ENCODE measurements around the gene HECTD1. TPM values are rescaled to one million over a fixed set of nuclear protein-coding genes. Genes with fewer than 3 reads are reported as not detected.
"Not testable (repeated sequence)": the region's sequence is repeated elsewhere in the genome, so short reads cannot be mapped to it uniquely, and the experiment has no call there.

Gene HECTD1
- polyA plus RNA-seq, 1 of the 3 experiments (the other 2 are of a cell fraction), result 43.2 TPM

DNA sequence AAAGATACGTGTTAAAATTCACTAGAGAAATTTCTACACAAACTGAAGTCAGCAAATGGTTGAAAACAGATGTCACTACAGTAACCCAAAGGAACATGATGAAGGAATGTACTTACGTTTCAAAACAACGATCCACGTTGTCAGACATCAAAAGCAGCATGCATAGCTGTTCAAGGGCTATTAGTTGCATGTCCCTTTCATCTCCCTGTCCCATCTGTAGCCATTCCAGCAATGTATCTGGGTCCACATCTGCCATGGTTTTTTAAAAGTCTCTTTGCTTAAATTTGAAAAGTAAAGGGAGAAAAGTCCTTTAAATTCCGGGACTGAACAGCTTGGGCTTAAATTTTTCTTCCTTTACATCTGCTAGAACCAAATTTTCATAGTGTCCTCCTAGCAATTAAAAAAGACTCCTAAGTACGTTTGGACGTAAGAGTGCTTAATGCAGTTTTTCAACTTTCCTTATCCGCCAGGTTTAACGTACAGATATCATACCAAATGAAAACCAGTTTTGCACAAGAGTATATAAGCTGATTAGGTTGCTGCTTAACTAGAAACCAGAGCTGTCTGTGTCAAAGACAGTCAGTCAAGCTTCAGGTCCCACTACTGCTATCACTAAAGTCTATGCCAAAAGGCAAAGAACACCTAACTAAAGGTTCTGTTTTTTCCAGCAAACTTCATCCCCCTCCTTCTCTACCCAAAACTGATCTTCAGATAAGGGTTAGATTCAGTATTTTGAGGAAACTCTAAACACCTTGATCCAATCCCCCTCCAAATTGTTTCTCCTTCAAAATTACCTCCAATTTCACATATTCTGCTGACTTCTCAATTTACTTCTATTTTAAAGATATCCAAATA is 1.7 kb downstream of the HECTD1 start:
- H4K20me1 ChIP-seq (ENCODE audit: insufficient read depth), result peaks cover 33% of the 10 kb centered on the region
- H3K27me3 ChIP-seq (ENCODE audit: insufficient read depth), result no peaks in the 10 kb centered on the region
- H3K27ac ChIP-seq (ENCODE audit: low read depth in 2 of 2, low read length in 1 of 2), result peak overlapping the region; percentile 13 to 95; a peak in 3 of 4 replicates
- DNase-seq, result peak; percentile 21
- POLR2A ChIA-PET, result no interaction called here
- CTCF ChIA-PET, result interaction anchor here (0.6 to 1.0 kb wide), 3 partner anchors 62 to 244 kb away, joined by 3 read pairs; no protein-coding TSS in a partner anchor
- H3K4me1 ChIP-seq (ENCODE audit: control insufficient read depth in 1 of 2, insufficient read depth in 2 of 2, low read depth in 1 of 2, low read length in 1 of 2), result peaks cover 5 to 18% of the 10 kb centered on the region in 2 experiments
- no peaks in the 10 kb centered on the region for H3K9me2 ChIP-seq
- peak overlapping the region; percentile 77 to 87 for H3K4me3 ChIP-seq (ENCODE audit: low read depth in 2 of 2, low read length in 1 of 2)
- peaks cover 65% of the 10 kb centered on the region for H3K79me2 ChIP-seq (ENCODE audit: insufficient read depth)
- no peak overlapping the region for H2AFZ ChIP-seq (ENCODE audit: low read depth)
- TF ChIP-seq, protein P1, sequence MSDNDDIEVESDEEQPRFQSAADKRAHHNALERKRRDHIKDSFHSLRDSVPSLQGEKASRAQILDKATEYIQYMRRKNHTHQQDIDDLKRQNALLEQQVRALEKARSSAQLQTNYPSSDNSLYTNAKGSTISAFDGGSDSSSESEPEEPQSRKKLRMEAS (IDR thresholded peaks at IDR 0.05; ENCODE audit: low read depth), result peak; percentile 77
- peak; percentile 66; the same call in 1 of the 2 replicates for TF ChIP-seq SIN3A (IDR thresholded peaks at IDR 0.05; ENCODE audit: borderline replicate concordance, low read depth, low read length)
- TF ChIP-seq POLR2AphosphoS5 (IDR thresholded peaks at IDR 0.05; ENCODE audit: low read depth, low read length), result no peak
- peak; percentile 96 for TF ChIP-seq MXI1 (IDR thresholded peaks at IDR 0.05; ENCODE audit: low read depth, low read length)
- peaks cover 22% of the 10 kb centered on the region for H3F3A ChIP-seq (replicated peaks; ENCODE audit: insufficient read depth)
- 11% methylated on average over 9 of the region's 9 CpGs for WGBS (ENCODE audit: low lambda C conversion rate)
- peak overlapping the region; percentile 93 for H3K4me2 ChIP-seq
- H3K36me3 ChIP-seq (replicated peaks in 1 of 2; ENCODE audit: control insufficient read depth in 1 of 2, insufficient read depth in 2 of 2, low read length in 1 of 2), result peaks cover 4 to 26% of the 10 kb centered on the region in 2 experiments
- peak overlapping the region; percentile 96 for H3K9ac ChIP-seq
- H3K9me3 ChIP-seq, result no peaks in the 10 kb centered on the region; the same call in 1 of the 2 replicates

DNA sequence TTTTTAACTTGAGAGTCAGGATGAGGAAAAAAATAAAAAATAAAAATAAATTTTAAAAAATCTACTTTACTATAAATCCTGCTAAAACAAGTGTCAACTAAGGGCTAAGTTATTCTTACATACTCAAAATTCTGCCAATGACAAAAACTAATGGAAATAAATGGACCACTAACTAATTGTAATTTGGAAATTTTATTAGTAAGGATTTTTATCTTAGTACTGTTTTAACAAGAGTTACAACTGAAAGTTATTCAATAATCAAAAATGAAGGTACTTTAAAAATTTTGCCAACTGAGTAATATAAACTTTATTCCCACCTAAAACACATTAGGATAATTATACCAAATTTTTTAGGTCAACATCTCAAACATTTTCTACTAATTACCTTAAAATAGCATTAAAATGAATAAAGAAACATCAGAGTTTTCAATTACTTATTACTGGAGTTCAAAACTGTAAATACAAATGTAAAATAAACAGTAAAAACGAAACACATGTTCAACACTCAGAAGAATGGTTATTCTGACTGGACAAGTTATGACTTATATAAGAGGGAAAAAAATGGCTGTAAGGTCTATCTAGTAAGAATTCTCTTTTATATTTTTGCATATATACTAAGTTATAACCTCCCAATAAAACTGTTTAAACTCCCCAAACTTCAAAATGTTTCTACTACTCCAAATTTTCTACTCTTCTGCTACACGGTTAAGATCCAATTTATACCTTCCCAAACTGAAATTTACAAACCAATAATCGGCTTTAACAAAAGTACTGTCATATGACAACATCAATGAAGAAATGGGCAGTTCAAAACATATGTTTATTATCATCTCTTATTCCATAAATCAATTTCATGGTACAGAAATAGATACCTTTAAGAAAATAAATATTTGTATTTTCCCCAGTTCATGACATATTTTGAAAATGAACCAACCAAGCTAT is 2.7 kb downstream of the HECTD1 start:
- no peaks in the 10 kb centered on the region for H3K9me2 ChIP-seq
- peak overlapping the region; percentile 77 to 87; a peak in 3 of 4 replicates for H3K4me3 ChIP-seq (ENCODE audit: low read depth in 2 of 2, low read length in 1 of 2)
- no peaks in the 10 kb centered on the region; the same call in 1 of the 2 replicates for H3K9me3 ChIP-seq
- POLR2A ChIA-PET, result no interaction called here
- H2AFZ ChIP-seq (ENCODE audit: low read depth), result no peak overlapping the region
- peaks cover 36% of the 10 kb centered on the region for H4K20me1 ChIP-seq (ENCODE audit: insufficient read depth)
- no peak for DNase-seq
- H3K4me2 ChIP-seq, result peak overlapping the region; percentile 93
- peaks cover 32% of the 10 kb centered on the region for H3F3A ChIP-seq (replicated peaks; ENCODE audit: insufficient read depth)
- H3K4me1 ChIP-seq (ENCODE audit: control insufficient read depth in 1 of 2, insufficient read depth in 2 of 2, low read depth in 1 of 2, low read length in 1 of 2), result peaks cover 5 to 26% of the 10 kb centered on the region in 2 experiments
- H3K79me2 ChIP-seq (ENCODE audit: insufficient read depth), result peaks cover 75% of the 10 kb centered on the region
- peak overlapping the region in 1 of 2 experiments; percentile 95; a peak in 1 of 4 replicates for H3K27ac ChIP-seq (ENCODE audit: low read depth in 2 of 2, low read length in 1 of 2)
- H3K9ac ChIP-seq, result peak overlapping the region; percentile 96; the same call in 1 of the 2 replicates
- peaks cover 4 to 29% of the 10 kb centered on the region in 2 experiments for H3K36me3 ChIP-seq (replicated peaks in 1 of 2; ENCODE audit: control insufficient read depth in 1 of 2, insufficient read depth in 2 of 2, low read length in 1 of 2)
- CTCF ChIA-PET, result interaction anchor here (1.0 kb wide), 1 partner anchor 64 kb away, joined by 3 read pairs; no protein-coding TSS in a partner anchor
- TF ChIP-seq, protein P2, sequence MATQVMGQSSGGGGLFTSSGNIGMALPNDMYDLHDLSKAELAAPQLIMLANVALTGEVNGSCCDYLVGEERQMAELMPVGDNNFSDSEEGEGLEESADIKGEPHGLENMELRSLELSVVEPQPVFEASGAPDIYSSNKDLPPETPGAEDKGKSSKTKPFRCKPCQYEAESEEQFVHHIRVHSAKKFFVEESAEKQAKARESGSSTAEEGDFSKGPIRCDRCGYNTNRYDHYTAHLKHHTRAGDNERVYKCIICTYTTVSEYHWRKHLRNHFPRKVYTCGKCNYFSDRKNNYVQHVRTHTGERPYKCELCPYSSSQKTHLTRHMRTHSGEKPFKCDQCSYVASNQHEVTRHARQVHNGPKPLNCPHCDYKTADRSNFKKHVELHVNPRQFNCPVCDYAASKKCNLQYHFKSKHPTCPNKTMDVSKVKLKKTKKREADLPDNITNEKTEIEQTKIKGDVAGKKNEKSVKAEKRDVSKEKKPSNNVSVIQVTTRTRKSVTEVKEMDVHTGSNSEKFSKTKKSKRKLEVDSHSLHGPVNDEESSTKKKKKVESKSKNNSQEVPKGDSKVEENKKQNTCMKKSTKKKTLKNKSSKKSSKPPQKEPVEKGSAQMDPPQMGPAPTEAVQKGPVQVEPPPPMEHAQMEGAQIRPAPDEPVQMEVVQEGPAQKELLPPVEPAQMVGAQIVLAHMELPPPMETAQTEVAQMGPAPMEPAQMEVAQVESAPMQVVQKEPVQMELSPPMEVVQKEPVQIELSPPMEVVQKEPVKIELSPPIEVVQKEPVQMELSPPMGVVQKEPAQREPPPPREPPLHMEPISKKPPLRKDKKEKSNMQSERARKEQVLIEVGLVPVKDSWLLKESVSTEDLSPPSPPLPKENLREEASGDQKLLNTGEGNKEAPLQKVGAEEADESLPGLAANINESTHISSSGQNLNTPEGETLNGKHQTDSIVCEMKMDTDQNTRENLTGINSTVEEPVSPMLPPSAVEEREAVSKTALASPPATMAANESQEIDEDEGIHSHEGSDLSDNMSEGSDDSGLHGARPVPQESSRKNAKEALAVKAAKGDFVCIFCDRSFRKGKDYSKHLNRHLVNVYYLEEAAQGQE (IDR thresholded peaks at IDR 0.05; ENCODE audit: low read depth, low read length), result no peak
- no peak for TF ChIP-seq ELF1 (IDR thresholded peaks at IDR 0.05)
- no peak for TF ChIP-seq FOXJ3 (CRISPR knock-in tag; IDR thresholded peaks at IDR 0.05)
- no peak for TF ChIP-seq POLR2AphosphoS5 (IDR thresholded peaks at IDR 0.05; ENCODE audit: low read depth, low read length)
- 38% methylated on average over 3 of the region's 3 CpGs for WGBS (ENCODE audit: low lambda C conversion rate)
- H3K27me3 ChIP-seq (ENCODE audit: insufficient read depth), result no peaks in the 10 kb centered on the region

DNA sequence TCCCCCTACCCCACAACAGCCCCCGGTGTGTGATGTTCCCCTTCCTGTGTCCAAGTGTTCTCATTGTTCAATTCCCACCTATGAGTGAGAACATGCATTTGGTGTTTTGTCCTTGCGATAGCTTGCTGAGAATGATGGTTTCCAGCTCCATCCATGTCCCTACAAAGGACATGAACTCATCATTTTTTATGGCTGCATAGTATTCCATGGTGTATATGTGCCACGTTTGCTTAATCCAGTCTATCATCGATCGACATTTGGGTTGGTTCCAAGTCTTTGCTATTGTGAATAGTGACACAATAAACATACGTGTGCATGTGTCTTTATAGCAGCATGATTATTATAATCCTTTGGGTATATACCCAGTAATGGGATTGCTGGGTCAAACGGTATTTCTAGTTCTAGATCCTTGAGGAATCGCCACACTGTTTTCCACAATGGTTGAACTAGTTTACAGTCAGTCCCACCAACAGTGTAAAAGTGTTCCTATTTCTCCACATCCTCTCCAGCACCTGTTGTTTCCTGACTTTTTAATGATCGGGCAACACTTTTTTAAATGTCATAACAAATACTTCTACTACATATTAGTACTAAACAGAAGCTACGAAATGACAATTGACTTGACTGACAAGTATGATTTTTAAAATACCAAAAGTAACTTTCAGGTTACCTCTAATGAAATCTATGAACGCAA is 3.5 kb downstream of the HECTD1 start:
- CTCF ChIA-PET; H3K27ac ChIP-seq (ENCODE audit: low read depth in 2 of 2, low read length in 1 of 2); H2AFZ ChIP-seq (ENCODE audit: low read depth); DNase-seq; H3K27me3 ChIP-seq (ENCODE audit: insufficient read depth); H3K9me3 ChIP-seq; H3K9me2 ChIP-seq; H3K9ac ChIP-seq; POLR2A ChIA-PET; H3K4me2 ChIP-seq; H3K4me3 ChIP-seq (ENCODE audit: low read depth in 2 of 2, low read length in 1 of 2): not testable (repeated sequence)
- Histone ChIP-seq H3K4me1 (ENCODE audit: control insufficient read depth in 1 of 2, insufficient read depth in 2 of 2, low read depth in 1 of 2, low read length in 1 of 2) (peaks cover 5 to 25% of the 10 kb centered on the region in 2 experiments), H3K79me2 (ENCODE audit: insufficient read depth) (peaks cover 83% of the 10 kb centered on the region), H3K36me3 (replicated peaks in 1 of 2; ENCODE audit: control insufficient read depth in 1 of 2, insufficient read depth in 2 of 2, low read length in 1 of 2) (peaks cover 4 to 30% of the 10 kb centered on the region in 2 experiments), H4K20me1 (ENCODE audit: insufficient read depth) (peaks cover 41% of the 10 kb centered on the region), H3F3A (replicated peaks; ENCODE audit: insufficient read depth) (peaks cover 28% of the 10 kb centered on the region)
- 99% methylated on average over 11 of the region's 11 CpGs for WGBS (ENCODE audit: low lambda C conversion rate)
